Sigmoid colon (tissue), 4 donors: ENCODE results near the gene VMP1.

ENCODE experiments used
- EP300 ChIP-seq, 4 donors: sonication (generic); formaldehyde crosslinking; IDR thresholded peaks; one replicate each; pipeline ENCODE4 v1.6.1; 2017; ENCODE audit warnings: antibody characterized with exemption in 4 of 4
- POLR2A ChIP-seq, 2 donors: fragments of 450-650 bp; IDR thresholded peaks; one replicate each; pipeline ENCODE4 v1.6.1; 2016; ENCODE audit warnings: antibody characterized with exemption in 2 of 2, mild to moderate bottlenecking in 2 of 2, moderate library complexity in 2 of 2
- POLR2AphosphoS5 ChIP-seq, 4 donors: sonication (generic); formaldehyde crosslinking; IDR thresholded peaks; one replicate each; pipeline ENCODE4 v1.6.1; 2017; ENCODE audit warnings: antibody characterized with exemption in 4 of 4
- TF ChIP-seq, protein P1 (sequence below), 4 experiments: fragments of 450-650 bp in 3 of 4; fragments of 200-600 bp in 1 of 4; IDR thresholded peaks; one replicate each; pipeline ENCODE4 v1.5.1; 2016 to 2019; ENCODE audit warnings: antibody characterized with exemption in 4 of 4, mild to moderate bottlenecking in 3 of 4, moderate library complexity in 2 of 4

DNA sequence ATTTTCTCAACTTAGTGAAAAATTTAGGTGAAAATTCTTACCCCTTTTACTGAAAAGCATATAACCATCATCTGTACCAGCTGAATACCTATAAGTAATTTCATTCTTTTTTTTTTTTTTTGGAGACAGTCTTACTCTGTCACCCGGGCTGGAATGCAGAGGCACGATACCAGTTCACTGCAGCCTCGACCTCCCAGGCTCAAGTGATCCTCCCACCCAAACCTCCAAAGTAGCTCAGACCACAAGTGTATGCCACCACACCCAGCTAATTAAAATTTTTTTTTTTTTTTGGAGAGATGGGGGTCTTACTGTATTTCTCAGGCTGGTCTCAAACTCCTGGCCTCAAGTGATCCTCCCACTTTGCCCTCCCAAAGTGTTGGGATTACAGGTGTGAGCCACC lies 151.5 kb downstream of the VMP1 start:
- TF ChIP-seq EP300 (IDR thresholded peaks at IDR 0.05) = no peak
- no peak for TF ChIP-seq POLR2A (IDR thresholded peaks at IDR 0.05)
- TF ChIP-seq, protein P1, sequence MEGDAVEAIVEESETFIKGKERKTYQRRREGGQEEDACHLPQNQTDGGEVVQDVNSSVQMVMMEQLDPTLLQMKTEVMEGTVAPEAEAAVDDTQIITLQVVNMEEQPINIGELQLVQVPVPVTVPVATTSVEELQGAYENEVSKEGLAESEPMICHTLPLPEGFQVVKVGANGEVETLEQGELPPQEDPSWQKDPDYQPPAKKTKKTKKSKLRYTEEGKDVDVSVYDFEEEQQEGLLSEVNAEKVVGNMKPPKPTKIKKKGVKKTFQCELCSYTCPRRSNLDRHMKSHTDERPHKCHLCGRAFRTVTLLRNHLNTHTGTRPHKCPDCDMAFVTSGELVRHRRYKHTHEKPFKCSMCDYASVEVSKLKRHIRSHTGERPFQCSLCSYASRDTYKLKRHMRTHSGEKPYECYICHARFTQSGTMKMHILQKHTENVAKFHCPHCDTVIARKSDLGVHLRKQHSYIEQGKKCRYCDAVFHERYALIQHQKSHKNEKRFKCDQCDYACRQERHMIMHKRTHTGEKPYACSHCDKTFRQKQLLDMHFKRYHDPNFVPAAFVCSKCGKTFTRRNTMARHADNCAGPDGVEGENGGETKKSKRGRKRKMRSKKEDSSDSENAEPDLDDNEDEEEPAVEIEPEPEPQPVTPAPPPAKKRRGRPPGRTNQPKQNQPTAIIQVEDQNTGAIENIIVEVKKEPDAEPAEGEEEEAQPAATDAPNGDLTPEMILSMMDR (IDR thresholded peaks at IDR 0.05) = no peak
- no peak for TF ChIP-seq POLR2AphosphoS5 (IDR thresholded peaks at IDR 0.05)
